ENCODE data around the gene DGKQ. TPM values are rescaled to one million over a fixed set of nuclear protein-coding genes. Genes with fewer than 3 reads are reported as not detected.

Gene DGKQ
- total RNA-seq, 1 donor from 2014 or later, result 18.0 TPM

DNA sequence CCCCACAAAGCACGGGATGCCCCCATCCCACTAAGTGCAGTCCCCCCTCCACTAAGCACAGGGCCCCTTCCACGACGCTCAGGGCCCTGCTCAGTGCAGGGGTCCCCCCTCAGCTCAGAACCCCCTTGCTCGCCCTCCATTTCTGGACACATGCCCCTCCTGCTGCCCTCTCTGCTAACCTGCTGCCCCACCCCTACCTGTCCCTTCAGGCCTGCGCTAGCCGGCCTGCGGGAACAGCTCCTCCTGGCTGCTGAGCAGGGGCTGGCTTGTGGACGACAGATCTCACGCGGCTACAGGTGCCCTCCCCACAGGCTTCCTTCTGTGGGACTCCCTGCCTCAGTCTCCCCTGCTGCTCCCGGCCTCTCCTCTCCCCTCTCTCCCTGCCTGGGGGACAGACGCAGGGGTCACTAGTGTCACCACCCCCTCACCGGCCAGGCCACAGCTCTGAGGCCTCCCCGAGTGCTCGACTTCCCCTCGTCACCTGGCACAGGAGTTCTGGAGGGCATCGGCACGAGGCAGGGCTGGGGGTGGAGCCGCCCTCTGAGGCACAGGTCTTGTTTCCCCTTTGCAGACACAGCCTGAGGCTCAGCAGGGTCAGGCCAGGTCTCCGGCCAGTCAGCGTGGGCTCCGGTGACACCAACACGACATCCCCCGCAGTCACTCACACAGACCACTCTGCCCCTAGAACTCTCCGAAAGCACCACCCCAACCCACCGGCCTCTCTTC is 62.8 kb downstream of the DGKQ start:
- intact Hi-C loops (cut with micrococcal nuclease), result no loop called here

GRCh38 chr4:909821-910220 is 63.5 kb downstream of the DGKQ start:
- intact Hi-C loops (cut with micrococcal nuclease), result no loop called here

DNA sequence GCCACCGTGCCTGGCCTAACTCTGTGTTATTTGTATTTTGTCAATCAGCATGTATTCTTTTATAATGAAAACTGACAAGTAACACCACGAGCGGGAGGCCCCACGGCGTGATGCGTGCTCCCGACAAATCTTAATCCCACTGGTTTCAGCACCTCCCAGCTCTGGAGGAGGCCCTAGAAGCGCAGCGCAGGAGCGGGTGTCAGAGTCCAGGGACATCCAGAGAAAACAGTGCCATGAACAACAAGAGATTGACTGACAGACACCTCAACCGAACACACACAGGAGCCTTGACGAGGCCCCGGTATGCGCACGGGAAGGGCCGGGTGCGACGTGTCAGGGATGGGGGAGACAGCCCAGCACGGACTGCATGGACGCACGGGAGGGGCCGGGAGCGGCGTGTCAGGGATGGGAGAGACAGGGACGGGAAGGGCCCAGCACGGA is 64.2 kb downstream of the DGKQ start:
- intact Hi-C loops (cut with micrococcal nuclease), result no loop called here

Other genes with a start within 250 kb of the DGKQ start
- 2.1 and 3.1 TPM in 2 replicates for gene CPLX1, start 147.4 kb downstream of the DGKQ start, total RNA-seq
- 178 and 191 TPM in 2 replicates for gene GAK, start 41.3 kb downstream of the DGKQ start, total RNA-seq
- gene TMEM175, start 41.1 kb downstream of the DGKQ start, total RNA-seq, result 24.9 and 28.3 TPM in 2 replicates
- 38.9 and 45.9 TPM in 2 replicates for gene IDUA, start 13.5 kb upstream of the DGKQ start, total RNA-seq
- 0.17 and 0.34 TPM in 2 replicates for gene SLC26A1, start 19.8 kb upstream of the DGKQ start, total RNA-seq
- 6.8 and 8.0 TPM in 2 replicates for gene FGFRL1, start 38.1 kb upstream of the DGKQ start, total RNA-seq
- 2.1 and 2.6 TPM in 2 replicates for gene RNF212, start 140.0 kb upstream of the DGKQ start, total RNA-seq
- gene SPON2, start 199.0 kb upstream of the DGKQ start, total RNA-seq, result 14.0 and 16.5 TPM in 2 replicates